Measurements from ENCODE around the gene AKAP1. TPM values are rescaled to one million over a fixed set of nuclear protein-coding genes. Genes with fewer than 3 reads are reported as not detected.

AKAP1 gene
- total and polyA plus RNA-seq, 9 of the 15 experiments (the other 6 are each of a cell fraction or from before 2014, with no cell fraction given) = 12.9 to 63.8 (median 36.4) TPM

DNA sequence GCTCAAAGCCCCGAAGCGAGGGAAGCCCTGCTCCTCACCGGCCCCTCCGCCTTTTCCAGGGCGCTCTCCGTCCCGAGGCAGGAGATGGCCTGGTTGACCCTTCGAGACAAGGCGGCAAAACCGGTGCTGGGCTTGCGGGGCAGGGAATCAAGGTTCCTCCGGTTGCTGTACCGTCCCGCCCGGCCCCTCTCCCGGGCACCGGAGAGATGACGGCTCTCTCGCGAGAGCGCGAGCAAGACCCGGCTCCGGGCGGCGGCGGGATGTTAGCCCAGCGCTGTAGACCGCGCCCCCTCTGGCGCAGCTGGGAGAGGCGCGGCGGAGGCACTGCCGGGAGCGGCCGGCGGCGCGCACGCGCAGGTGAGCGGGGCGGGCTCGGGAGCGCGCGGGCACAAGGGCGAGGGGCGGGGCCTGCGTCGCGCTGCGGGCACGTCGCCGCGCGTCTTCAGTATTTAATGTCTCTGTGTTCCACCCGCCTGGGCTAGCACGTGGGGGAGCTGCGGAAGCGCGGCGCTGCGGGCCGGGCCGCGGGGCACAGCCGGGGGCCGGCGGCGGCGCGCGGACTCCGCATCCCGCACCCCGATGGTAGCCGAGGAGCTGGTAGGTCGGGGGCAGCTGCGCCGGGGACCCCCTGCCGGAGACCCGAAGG, at the start of gene AKAP1 (continued):
- TF ChIP-seq, protein P1, sequence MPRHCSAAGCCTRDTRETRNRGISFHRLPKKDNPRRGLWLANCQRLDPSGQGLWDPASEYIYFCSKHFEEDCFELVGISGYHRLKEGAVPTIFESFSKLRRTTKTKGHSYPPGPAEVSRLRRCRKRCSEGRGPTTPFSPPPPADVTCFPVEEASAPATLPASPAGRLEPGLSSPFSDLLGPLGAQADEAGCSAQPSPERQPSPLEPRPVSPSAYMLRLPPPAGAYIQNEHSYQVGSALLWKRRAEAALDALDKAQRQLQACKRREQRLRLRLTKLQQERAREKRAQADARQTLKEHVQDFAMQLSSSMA (CRISPR knock-in tag; IDR thresholded peaks at IDR 0.05) = no peak
- TF ChIP-seq, protein P2, sequence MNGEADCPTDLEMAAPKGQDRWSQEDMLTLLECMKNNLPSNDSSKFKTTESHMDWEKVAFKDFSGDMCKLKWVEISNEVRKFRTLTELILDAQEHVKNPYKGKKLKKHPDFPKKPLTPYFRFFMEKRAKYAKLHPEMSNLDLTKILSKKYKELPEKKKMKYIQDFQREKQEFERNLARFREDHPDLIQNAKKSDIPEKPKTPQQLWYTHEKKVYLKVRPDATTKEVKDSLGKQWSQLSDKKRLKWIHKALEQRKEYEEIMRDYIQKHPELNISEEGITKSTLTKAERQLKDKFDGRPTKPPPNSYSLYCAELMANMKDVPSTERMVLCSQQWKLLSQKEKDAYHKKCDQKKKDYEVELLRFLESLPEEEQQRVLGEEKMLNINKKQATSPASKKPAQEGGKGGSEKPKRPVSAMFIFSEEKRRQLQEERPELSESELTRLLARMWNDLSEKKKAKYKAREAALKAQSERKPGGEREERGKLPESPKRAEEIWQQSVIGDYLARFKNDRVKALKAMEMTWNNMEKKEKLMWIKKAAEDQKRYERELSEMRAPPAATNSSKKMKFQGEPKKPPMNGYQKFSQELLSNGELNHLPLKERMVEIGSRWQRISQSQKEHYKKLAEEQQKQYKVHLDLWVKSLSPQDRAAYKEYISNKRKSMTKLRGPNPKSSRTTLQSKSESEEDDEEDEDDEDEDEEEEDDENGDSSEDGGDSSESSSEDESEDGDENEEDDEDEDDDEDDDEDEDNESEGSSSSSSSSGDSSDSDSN (IDR thresholded peaks at IDR 0.05; ENCODE audit: borderline replicate concordance in 1 of 2, low read depth in 2 of 2, low read length in 2 of 2) = peak in 1 of 2 experiments; percentile 0; a peak in 1 of 4 replicates
- no peak for TF ChIP-seq ZNF12 (CRISPR knock-in tag; IDR thresholded peaks at IDR 0.05)
- TF ChIP-seq, protein P3, sequence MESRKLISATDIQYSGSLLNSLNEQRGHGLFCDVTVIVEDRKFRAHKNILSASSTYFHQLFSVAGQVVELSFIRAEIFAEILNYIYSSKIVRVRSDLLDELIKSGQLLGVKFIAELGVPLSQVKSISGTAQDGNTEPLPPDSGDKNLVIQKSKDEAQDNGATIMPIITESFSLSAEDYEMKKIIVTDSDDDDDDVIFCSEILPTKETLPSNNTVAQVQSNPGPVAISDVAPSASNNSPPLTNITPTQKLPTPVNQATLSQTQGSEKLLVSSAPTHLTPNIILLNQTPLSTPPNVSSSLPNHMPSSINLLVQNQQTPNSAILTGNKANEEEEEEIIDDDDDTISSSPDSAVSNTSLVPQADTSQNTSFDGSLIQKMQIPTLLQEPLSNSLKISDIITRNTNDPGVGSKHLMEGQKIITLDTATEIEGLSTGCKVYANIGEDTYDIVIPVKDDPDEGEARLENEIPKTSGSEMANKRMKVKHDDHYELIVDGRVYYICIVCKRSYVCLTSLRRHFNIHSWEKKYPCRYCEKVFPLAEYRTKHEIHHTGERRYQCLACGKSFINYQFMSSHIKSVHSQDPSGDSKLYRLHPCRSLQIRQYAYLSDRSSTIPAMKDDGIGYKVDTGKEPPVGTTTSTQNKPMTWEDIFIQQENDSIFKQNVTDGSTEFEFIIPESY (CRISPR knock-in tag; IDR thresholded peaks at IDR 0.05) = no peak
- TF ChIP-seq ZNF445 (CRISPR knock-in tag; IDR thresholded peaks at IDR 0.05; ENCODE audit: low read depth) = no peak
- TF ChIP-seq MAFF (IDR thresholded peaks at IDR 0.05; ENCODE audit: low read length) = peak; percentile 36; the same call in 1 of the 2 replicates
- peak; percentile 17; the same call in 1 of the 2 replicates for TF ChIP-seq CBX1 (IDR thresholded peaks at IDR 0.05; ENCODE audit: low read depth)
- TF ChIP-seq DNMT1 (IDR thresholded peaks at IDR 0.05) = no peak
- TF ChIP-seq EP400 (IDR thresholded peaks at IDR 0.05) = peak; percentile 61
- no peak for TF ChIP-seq DACH1 (IDR thresholded peaks at IDR 0.05; ENCODE audit: partially characterized antibody)
- TF ChIP-seq ILK (tag; IDR thresholded peaks at IDR 0.05; ENCODE audit: borderline replicate concordance, low read depth) = no peak
- TF ChIP-seq, protein P4, sequence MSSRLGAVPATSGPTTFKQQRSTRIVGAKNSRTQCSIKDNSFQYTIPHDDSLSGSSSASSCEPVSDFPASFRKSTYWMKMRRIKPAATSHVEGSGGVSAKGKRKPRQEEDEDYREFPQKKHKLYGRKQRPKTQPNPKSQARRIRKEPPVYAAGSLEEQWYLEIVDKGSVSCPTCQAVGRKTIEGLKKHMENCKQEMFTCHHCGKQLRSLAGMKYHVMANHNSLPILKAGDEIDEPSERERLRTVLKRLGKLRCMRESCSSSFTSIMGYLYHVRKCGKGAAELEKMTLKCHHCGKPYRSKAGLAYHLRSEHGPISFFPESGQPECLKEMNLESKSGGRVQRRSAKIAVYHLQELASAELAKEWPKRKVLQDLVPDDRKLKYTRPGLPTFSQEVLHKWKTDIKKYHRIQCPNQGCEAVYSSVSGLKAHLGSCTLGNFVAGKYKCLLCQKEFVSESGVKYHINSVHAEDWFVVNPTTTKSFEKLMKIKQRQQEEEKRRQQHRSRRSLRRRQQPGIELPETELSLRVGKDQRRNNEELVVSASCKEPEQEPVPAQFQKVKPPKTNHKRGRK (tag; IDR thresholded peaks at IDR 0.05) = no peak
- TF ChIP-seq SUPT5H (IDR thresholded peaks at IDR 0.05) = peak; percentile 96
- TF ChIP-seq ZNF165 (CRISPR knock-in tag; IDR thresholded peaks at IDR 0.05; ENCODE audit: borderline replicate concordance) = 0 out of 2 replicates have a peak, but pooled peaks have one; percentile 74
- peak; percentile 50 for TF ChIP-seq HMGN3 (IDR thresholded peaks at IDR 0.05; ENCODE audit: borderline replicate concordance, extremely low read depth, insufficient read length, low read depth, low read length)
- TF ChIP-seq GABPB1 (CRISPR knock-in tag; IDR thresholded peaks at IDR 0.05) = peak; percentile 53
- TF ChIP-seq, protein P5, sequence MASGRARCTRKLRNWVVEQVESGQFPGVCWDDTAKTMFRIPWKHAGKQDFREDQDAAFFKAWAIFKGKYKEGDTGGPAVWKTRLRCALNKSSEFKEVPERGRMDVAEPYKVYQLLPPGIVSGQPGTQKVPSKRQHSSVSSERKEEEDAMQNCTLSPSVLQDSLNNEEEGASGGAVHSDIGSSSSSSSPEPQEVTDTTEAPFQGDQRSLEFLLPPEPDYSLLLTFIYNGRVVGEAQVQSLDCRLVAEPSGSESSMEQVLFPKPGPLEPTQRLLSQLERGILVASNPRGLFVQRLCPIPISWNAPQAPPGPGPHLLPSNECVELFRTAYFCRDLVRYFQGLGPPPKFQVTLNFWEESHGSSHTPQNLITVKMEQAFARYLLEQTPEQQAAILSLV (tag; IDR thresholded peaks at IDR 0.05) = no peak
- TF ChIP-seq ZNF239 (CRISPR knock-in tag; IDR thresholded peaks at IDR 0.05) = peak; percentile 42; the same call in 1 of the 2 replicates
- peak; percentile 94 for TF ChIP-seq CXXC5 (CRISPR knock-in tag; IDR thresholded peaks at IDR 0.05)

Measured in K562 (cell line).